GM18505 (cell line): ENCODE results near the gene ZAR1.
"Not testable (repeated sequence)": the region's sequence is repeated elsewhere in the genome, so short reads cannot be mapped to it uniquely, and the experiment has no call there.

Experiments
- ATAC-seq: cut with Tn5 transposase; IDR thresholded peaks from one replicate; pipeline ENCODE4 v1.9.1; 2021; ENCODE audit not compliant: unreplicated experiment
- POLR2A ChIP-seq: IDR thresholded peaks from 4 replicates; pipeline ENCODE4 v1.6.1; 2011; ENCODE audit warnings: borderline replicate concordance; ENCODE audit not compliant: insufficient read depth, insufficient read length; ENCODE audit errors: extremely low read depth

ZAR1 gene

GRCh38 chr4:48490012-48490679 is at the start of gene ZAR1:
TSS of gene ZAR1 (plus strand) at chr4:48490252. CDS start at chr4:48490292, 40 bp downstream.
- no peak for TF ChIP-seq POLR2A
- no peak for ATAC-seq

GRCh38 chr4:48440914-48441313 is 49.1 kb upstream of the ZAR1 start:
- not testable (repeated sequence) for ATAC-seq

- ATAC-seq: no peak
- TF ChIP-seq POLR2A: no peak
Measured at GRCh38 chr4:48445704-48446103, 44.3 kb upstream of the ZAR1 start.

- TF ChIP-seq POLR2A: no peak
- ATAC-seq: no peak
Measured at GRCh38 chr4:48446642-48447041, 43.4 kb upstream of the ZAR1 start.

- ATAC-seq: no peak
- TF ChIP-seq POLR2A: no peak
Measured at GRCh38 chr4:48449151-48449550, 40.9 kb upstream of the ZAR1 start.

GRCh38 chr4:48450740-48451139 is 39.3 kb upstream of the ZAR1 start:
- ATAC-seq: no peak

GRCh38 chr4:48451656-48452055 is 38.4 kb upstream of the ZAR1 start:
- not testable (repeated sequence) for ATAC-seq

More at GRCh38 chr4:48450740-48451139, 39.3 kb upstream of the ZAR1 start:
- no peak for TF ChIP-seq POLR2A

GRCh38 chr4:48454591-48454990 is 35.5 kb upstream of the ZAR1 start:
- ATAC-seq: no peak
- no peak for TF ChIP-seq POLR2A

- no peak for ATAC-seq
- TF ChIP-seq POLR2A: no peak
Measured at GRCh38 chr4:48461000-48461399, 29.1 kb upstream of the ZAR1 start.

GRCh38 chr4:48462363-48462762 is 27.7 kb upstream of the ZAR1 start:
- ATAC-seq: no peak
- no peak for TF ChIP-seq POLR2A

- no peak for TF ChIP-seq POLR2A
- ATAC-seq: no peak
Measured at GRCh38 chr4:48467442-48467841, 22.6 kb upstream of the ZAR1 start.

GRCh38 chr4:48467891-48468290 is 22.2 kb upstream of the ZAR1 start:
- no peak for ATAC-seq
- no peak for TF ChIP-seq POLR2A

- ATAC-seq: no peak
- TF ChIP-seq POLR2A: no peak
Measured at GRCh38 chr4:48470137-48470536, 19.9 kb upstream of the ZAR1 start.

- ATAC-seq: no peak
- TF ChIP-seq POLR2A: no peak
Measured at GRCh38 chr4:48470570-48470969, 19.5 kb upstream of the ZAR1 start.

- no peak for TF ChIP-seq POLR2A
Measured at GRCh38 chr4:48472794-48473193, 17.3 kb upstream of the ZAR1 start.

More at GRCh38 chr4:48472794-48473193, 17.3 kb upstream of the ZAR1 start:
- no peak for ATAC-seq
